ENCODE data around the gene COX6A2.
"Not testable (repeated sequence)": the region's sequence is repeated elsewhere in the genome, so short reads cannot be mapped to it uniquely, and the experiment has no call there.

COX6A2 gene

DNA sequence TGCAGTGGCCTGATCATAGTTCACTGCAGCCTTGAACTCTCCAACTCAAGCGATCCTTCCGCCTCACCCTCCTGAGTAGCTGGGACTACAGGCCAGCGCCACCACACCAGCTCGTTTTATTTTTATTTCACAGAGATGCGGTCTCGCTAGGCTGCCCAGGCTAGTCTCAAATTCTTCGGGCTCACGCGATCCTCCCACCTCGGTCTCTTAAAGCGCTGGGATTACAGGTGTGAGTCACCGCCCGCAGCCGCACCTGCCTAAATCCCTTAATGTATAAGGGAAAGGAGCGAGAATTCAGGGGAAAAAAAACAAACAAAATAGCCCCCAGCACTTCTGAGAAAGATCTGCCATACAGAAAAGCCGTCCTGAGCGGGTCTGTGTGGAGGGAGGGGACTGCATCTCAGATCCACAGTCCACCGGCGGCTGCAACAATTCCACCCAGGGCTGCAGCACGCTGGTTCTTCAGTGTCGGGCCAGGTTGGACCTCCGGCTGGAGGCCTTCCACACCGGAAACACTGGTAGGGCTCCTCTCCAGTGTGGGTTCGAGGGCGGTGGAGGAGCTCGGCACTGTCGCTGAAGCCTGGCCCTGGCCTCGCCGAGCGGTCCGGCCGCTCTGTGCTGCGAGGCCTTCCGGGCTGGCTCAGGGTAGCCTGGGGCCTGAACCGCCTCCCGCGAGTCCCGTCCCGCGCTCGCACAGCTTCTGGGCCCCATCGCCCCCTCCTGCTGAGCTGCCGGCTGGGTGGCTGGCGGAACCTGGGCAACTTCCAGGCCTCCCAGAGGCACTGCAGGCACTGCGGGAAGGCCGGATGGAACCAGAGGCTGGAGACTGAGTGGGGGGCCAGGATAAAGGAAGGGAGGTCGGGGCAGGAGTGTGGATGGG is 7.4 kb upstream of the COX6A2 start:
- no peak for DNase-seq

- no peak for DNase-seq
Observed at GRCh38 chr16:31430380-31431052, 2.4 kb upstream of the COX6A2 start.

DNA sequence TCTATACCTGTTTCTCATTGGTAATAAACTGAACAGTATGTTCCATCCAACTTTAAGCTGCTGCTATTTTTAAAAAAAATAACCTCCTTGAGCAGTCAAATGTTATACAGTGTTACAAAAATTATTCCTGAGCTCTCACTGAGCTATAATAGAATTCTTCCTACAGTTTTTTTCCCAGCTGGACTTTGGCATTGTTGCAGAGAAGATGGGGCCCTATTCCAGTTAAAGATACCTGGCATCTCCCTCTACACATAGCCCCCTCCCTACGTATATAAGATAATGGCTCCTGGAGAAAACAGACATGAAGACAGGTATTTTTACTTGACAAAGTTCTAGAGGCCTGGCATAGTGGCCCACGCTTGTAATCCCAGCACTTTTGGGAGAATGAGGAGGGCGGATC is 1.6 kb upstream of the COX6A2 start:
- no peak for DNase-seq

DNA sequence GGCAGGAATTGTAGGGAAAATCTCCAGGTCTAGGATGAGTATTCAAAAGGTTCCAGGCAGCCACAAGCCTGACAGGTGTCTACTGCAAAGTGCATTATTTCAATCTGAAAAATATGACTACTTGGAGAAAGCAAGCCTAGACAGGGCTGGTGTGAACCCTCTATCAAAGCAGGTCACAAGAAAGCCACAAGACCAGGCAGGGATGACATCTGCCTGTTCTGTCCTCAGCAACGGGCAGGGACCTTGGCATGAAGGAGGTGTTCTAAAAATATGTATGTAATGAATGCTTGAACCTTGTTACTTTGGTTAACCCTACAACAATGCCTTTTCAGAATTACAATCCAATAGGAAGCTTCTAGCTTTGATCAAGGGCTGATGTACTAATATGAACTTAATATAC is 1.2 kb upstream of the COX6A2 start:
- no peak for DNase-seq

DNA sequence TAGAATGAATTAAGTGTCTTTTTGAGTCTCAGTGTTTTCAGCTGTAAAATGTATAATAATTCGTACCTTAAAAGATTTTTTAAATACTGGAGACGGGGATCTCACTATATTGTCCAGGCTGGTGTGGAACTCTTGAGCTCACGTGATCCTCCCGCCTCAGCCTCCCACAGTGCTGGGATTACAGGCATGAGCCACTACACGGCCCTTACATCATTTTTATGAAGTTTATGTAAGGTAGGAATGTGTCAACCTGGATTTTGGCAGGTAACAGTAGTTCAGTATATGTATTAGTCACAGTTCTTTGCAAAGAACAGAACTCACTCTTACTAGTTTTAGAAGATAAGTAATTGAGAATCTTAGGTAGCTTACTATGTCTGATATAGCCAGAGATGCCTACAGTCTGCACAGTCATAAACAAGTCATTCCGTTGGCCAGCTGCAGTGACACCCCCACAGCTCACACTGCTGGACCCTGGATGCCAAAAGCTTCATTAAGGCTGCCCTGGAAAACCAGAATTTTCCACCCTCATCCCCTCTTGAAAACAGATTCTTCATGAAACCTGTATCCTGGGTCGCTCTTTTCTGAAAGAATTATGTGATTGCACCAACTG is 583 bp upstream of the COX6A2 start:
- no peak for DNase-seq

DNA sequence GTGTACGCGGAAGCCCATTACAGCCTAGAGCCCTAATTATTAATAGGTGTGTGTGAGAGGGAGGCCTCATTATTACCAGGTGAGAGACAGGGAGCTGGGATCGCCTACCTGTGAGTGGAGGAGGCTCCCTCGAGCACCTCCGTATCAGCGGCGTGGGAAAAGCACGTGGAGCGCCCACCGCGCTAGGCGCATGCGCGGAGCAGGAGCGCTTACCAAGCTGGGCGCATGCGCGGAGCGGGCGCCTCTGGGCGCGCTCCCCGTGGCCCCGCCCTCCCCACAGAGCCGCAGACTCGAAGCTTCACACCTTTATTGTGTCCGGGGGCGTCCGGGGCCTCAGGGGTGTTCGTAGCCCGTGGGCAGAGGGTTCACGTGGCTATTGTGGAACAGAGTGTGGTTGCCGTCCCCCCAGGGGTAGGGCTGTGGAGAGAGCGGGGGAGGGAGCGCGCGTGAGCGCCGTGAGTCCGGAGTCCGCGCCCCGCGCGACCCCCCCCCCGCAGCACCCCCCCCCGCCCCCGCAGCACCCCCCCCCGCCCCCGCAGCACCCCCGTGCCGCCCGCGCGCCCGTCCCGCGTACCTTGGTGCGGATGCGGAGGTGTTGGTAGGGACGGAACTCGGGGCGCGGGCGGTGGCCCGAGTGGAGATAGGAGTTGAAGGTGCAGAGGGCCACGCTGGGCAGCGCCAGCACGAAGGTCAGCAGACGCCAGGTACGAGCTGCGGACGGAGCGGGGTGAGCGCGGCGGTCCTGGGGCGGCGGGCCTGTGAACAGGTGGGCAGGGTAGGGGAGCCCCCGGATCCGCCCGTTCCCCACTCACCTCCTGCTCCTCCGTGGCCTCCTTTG is 500 bp downstream of the COX6A2 start:
- DNase-seq, result no peak

- DNase-seq, result no peak
Observed at GRCh38 chr16:31423801-31424200, 4.4 kb downstream of the COX6A2 start.

GRCh38 chr16:31423241-31423640 is 4.9 kb downstream of the COX6A2 start:
- DNase-seq, result no peak

GRCh38 chr16:31421587-31421986 is 6.6 kb downstream of the COX6A2 start:
- no peak for DNase-seq

DNA sequence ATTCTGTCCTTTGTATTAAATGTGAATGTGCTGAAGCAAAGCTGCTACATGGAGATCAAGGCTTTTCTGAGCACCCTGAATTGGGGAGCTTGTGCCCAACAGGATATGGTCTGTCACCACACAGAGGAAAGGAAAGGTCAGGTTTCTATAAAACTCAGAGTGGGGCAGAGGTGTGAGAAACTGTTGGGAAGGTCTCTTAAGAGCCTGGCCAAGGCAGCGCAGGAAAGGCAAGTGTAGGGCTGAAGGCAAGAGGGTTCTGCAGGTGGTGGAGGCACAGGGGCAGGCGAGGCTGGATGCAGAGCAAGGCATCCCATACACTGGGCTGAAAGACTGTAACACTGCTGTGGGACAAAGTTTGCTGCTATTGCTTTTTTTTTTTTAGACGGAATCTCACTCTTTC is 8.1 kb downstream of the COX6A2 start:
- DNase-seq, result no peak

DNA sequence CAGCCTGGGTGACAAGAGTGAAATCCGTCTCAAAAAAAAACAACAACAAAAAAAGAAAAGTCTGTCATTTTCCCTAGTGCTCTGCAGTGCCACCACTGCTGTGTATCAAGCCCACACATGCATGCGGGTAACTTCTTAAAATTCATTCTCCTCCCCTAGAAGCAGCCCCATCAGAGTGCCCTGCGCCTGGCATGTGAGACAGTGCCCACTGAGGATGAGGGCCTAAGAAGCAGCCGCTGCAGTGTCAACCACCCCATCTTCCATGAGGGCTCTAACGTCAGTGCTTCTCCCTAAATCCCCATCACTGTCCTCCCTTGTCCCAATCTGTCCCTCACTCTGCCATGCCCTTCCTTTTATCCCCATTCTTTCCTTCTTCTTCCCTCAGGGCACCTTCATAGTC is 10.2 kb downstream of the COX6A2 start:
- DNase-seq, result no peak

- not testable (repeated sequence) for DNase-seq
Observed at GRCh38 chr16:31417036-31417435, 11.1 kb downstream of the COX6A2 start.

DNA sequence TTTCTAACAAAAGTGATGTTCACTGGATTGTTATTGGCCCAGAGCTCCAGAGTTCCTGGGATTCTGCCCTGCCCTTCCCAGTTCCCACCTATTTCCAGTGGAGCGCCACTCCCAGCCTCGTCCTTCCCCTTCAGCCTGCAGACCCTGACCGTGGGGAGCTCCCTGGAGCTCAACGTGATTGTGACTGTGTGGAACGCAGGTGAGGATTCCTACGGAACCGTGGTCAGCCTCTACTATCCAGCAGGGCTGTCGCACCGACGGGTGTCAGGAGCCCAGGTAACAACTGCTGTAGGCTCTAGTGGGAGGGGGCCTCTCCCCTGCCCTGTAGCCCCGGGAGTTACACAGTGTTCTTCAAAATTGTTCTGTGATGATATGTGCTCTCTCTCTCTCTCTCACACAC is 11.8 kb downstream of the COX6A2 start:
- DNase-seq, result no peak

DNA sequence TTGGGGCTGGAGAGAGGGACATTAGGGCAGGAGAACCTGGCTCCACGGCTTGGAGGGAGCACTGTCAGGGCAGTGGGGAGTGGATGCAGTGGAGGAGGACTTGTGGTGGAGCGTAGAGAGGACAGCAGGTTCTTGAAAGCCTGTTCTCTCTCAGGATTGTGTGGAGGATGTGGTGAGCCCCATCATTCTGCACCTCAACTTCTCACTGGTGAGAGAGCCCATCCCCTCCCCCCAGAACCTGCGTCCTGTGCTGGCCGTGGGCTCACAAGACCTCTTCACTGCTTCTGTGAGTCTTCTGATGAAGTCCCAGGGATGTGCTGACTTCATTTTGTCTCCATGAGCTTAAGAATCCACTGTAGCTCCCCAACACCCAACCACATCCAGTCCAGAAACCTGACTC is 13.5 kb downstream of the COX6A2 start:
- no peak for DNase-seq

DNA sequence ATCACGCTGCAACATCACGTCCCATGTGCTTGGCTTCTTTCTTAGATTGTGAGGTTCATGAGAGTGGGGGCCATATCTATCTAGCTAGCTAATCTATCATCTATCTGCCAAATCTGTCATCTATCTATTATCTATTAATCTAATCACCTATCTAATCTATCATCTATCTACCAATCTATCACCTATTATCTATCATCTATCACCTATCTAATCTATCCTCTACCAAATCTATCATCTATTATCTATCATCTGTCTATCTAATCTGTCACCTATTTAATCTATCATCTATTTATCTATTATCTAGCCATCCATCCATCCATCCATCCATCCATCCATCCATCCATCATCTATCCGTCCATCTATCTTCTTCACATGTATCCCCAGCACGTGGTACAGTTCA is 14.2 kb downstream of the COX6A2 start:
- no peak for DNase-seq

- DNase-seq, result no peak
Observed at GRCh38 chr16:31413381-31413780, 14.8 kb downstream of the COX6A2 start.

DNA sequence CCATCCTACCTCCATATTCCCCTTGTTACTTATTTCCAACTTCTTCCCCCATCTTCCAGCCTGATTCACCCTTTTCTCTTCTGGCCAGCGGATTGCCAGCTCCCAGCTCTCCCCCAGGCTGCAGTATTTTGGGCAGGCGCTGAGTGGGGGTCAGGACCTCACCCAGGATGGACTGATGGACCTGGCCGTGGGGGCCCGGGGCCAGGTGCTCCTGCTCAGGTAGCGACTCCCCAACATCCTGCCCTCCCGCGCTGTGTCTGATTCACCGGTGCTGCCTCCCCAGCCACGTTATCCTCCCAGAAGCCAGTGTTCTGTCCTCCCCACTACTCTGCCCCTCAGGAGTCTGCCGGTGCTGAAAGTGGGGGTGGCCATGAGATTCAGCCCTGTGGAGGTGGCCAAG is 15.4 kb downstream of the COX6A2 start:
- no peak for DNase-seq

DNA sequence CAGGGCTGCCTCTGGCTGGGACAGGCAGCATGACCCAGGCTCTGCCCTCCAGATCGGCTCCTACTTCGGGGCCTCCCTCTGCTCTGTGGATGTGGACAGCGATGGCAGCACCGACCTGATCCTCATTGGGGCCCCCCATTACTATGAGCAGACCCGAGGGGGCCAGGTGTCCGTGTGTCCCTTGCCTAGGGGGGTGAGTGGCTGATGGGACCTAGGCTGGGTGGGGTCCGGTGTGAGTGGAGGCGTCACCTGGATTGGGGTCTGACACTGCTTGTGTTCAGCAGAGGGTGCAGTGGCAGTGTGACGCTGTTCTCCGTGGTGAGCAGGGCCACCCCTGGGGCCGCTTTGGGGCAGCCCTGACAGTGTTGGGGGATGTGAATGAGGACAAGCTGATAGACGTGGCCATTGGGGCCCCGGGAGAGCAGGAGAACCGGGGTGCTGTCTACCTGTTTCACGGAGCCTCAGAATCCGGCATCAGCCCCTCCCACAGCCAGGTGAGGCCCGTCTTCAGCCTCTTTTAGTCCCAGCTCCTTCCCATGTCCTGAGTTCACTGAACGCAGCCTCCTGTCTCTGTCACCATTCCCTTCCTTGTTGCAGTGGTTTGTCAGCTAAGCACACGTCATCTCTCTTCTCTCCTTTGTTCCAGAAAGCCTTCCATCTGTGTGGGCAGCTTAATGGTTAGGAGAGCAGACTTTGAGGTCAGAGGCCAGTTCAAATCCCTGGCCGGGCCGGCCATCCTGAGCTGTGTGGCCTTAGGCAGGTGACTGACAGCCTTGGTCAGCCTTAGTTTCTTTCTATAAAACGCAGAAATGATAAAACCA is 16.9 kb downstream of the COX6A2 start:
- no peak for DNase-seq

GRCh38 chr16:31410082-31410481 is 18.1 kb downstream of the COX6A2 start:
- DNase-seq, result no peak

GRCh38 chr16:31409433-31409832 is 18.7 kb downstream of the COX6A2 start:
- no peak for DNase-seq

- DNase-seq, result no peak
Observed at GRCh38 chr16:31407406-31407805, 20.8 kb downstream of the COX6A2 start.

- no peak for DNase-seq
Observed at GRCh38 chr16:31404353-31405064, 23.7 kb downstream of the COX6A2 start.

Data from NCI-H2081 treated with DMSO at 0.1 percent for 48 hours (cell line).